ENCODE results near the gene MYO5B.

The MYO5B gene

DNA sequence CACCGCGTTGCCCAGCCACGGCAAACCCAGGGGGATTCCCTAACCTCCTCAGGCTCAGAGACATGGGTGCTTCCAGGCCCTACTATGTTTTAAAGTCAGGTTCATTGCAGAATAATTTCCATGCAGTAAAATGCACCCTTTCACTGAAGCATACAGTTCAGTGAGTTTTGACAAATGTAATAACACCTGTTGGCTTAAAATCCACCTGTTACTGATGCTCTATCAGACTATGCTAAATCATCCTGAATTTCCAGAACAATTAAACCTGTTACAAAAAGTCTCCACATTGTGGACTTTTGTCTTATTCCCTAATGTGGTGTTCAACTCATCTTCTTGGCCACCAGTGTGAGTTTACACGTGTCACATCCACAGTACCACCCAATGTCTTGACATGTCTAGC lies 234.6 kb downstream of the MYO5B start:
- DNase-seq: no peak

DNA sequence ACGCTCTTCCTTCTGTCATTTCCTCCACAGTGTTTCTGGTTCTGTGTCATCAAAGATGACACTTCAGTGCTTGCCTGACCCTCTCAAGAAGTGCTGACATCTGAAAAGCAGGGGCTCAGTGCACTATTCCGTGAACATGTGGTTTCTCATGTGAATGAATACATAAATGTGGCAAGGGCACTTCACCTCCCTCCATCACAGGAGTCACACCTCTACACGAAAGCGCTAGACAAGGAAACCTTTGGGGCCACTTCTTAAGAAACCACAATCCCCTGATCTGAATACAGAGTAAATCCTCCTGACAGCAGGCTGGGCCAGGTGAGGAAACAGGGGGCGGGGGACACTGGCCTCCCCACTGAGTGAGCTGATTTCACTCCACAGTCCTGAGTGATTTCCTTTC lies 235.8 kb downstream of the MYO5B start:
- no peak for DNase-seq

GRCh38 chr18:49955263-49955662 lies 239.7 kb downstream of the MYO5B start:
- no peak for DNase-seq

- DNase-seq: no peak
Observed at GRCh38 chr18:49953391-49953790, 241.6 kb downstream of the MYO5B start.

- DNase-seq: no peak
Observed at GRCh38 chr18:49949951-49950395, 245.0 kb downstream of the MYO5B start.

DNA sequence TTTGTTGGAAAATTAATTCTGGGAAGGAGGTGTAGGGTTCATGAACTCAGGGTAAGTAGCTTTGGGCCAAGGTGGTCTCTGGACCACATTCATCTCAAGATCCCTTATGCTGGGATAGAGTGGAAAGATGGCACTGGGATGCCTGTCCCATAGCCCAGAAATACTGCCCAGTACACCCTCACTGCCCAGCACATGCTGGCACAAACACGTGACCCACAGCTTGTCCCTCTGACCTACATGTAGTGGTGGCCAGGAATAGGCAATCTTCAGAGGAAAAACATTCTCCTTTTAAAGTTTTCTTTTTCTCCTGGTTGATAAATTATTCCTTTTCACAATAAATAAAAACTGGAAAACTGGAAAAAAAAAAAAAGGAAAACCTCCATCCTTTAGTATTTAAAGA lies 246.0 kb downstream of the MYO5B start:
- no peak for DNase-seq

DNA sequence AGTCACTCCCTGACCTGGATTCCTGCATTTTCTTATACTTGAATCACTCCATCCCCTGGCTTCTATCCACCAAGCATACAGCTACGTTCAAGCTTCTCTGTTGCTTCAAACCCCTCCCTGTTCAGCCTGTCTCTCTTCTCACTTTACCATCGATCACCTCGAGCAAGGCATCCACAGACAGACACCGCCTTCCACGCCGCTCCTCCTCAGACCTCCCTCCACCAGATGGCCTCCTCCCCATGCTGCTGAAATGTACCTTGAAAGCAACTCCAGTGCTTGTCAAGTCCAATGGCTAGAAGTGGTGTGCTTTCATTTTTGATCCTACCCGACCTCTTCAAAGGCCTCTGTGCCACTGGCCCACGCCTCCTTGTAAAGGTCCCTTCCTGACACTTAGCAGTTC lies 250.3 kb downstream of the MYO5B start:
- DNase-seq: no peak

GRCh38 chr18:49936821-49937220 lies 258.1 kb downstream of the MYO5B start:
- DNase-seq: no peak

DNA sequence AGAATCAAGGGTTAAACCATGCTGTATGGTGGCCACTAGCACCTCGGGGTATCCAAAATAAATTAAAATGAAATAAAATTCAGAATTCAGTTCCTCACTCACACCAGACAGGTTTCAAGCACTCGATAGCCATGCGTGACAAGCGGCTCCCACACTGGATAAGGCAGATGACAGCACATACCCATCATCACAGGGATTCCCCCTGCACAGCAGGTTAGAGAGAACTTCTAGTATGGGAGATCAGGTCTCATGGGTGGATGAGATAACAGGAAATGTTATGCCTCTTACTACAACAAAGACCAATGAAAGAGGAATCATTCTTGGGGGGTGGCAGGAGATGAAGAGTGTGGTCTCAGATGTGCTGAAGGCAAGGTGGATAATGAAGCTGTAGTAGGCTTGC lies 259.7 kb downstream of the MYO5B start:
- DNase-seq: no peak

- DNase-seq: no peak
Observed at GRCh38 chr18:49934457-49934856, 260.5 kb downstream of the MYO5B start.

DNA sequence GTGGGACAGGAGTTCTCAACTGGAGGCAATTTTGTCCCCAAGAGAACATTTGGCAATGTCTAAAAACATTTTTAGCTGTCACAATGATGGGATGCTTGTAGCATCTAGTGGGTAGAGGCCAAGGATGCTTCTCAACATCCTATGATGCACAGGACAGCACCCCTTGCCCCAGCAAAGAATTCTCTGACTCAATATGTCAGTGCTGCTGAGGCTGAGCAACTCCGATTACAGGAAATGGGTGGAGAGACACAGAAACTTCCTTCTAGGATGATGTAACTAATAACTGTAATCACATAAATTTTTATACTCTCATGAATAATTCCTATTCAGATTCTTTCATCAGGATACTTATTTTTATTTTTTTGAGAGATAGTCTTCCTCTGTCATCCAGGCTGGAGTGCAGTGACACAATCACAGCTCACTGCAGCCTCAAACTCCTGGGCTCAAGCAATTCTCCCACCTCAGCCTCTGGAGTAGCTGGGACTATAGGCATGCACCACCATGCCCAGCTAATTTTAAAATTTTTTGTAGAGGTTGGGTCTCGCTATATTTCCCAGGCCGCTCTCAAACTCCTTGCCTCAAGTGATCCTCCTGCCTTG lies 261.3 kb downstream of the MYO5B start:
- no peak for DNase-seq

- no peak for DNase-seq
Observed at GRCh38 chr18:49931760-49932159, 263.2 kb downstream of the MYO5B start.

DNA sequence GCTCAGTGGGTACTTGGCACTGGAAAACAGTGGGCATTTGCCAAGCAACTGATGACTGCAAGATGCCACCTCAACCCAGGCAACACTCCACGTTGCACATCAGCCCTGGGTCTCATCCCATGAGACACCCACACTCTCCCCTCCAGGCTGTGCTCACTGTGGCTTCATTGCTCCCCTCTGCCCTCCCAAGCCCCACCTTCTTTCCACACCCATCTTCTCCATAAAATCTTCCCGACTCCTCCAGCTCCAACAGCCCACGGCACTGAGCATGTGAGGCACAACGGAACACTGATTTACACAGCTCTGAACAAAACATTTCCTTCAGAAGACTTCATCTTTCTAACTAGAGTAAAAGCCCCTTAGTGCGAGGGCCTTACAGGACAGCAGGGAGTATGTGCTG lies 263.8 kb downstream of the MYO5B start:
- no peak for DNase-seq

DNA sequence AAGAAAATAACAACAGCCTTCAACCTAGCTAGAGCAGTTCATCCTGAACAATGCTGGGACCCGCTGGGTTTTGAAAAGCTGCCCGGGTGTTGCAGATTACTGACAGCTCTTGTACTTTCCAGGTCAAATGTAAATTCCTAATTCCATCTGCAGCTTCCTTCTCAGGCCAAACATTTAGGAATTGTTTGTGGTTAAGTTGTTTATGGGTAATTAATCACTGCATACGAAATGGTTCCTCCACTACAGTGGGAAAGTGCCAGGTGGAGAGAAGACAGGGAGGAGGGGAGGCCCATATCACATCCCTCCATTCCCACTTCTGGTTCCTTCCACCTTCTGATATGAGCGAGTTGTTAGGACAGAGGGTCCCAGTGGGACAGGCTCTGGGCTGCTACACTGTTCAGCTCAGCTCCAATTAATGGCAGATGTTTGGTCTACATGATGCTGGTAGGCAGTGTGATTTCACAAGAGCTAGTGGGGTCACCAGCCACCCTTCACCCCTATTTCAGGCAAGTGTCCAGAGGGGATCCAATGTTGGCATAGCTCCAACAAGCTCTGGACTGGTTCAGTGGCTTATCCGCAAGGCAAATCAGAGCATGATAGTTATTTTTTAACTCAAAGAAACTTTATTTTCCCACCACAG lies 268.7 kb downstream of the MYO5B start:
- DNase-seq: no peak

DNA sequence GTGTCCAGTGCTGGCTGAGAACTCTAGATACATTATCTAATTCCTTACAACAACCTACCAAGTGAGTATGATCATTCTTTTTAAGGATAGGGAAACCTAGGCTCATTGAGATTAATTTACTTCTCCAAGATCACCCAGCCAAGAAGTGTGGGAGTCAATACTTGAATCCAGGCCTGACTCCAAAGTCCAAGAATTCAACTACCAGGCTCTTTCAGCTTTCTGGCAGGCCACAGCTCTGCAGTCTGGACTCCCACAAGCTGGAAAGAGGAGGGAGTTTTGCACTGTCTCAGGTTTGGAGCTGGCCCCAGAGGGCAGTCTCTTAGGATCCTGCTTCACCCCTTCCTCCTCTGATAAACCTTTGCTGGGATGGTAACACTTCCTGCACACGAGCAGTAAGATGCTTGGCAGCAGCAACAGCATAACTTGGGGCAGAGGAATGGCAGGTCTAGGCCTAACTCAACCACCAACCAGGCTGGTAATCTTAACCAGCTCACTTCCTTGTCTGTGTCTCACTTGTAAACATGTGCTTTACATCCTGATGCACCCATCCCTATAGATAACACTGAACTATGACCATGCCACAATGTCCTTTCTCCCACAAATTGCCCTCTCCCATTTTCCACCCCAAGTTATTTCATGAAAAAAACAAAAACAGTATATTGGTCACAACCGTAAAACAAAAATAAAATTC lies 270.5 kb downstream of the MYO5B start:
- DNase-seq: no peak

GRCh38 chr18:49922228-49922627 lies 272.7 kb downstream of the MYO5B start:
- no peak for DNase-seq

- DNase-seq: no peak
Observed at GRCh38 chr18:49921318-49921985, 273.5 kb downstream of the MYO5B start.

GRCh38 chr18:49920731-49921130 lies 274.2 kb downstream of the MYO5B start:
- DNase-seq: no peak

DNA sequence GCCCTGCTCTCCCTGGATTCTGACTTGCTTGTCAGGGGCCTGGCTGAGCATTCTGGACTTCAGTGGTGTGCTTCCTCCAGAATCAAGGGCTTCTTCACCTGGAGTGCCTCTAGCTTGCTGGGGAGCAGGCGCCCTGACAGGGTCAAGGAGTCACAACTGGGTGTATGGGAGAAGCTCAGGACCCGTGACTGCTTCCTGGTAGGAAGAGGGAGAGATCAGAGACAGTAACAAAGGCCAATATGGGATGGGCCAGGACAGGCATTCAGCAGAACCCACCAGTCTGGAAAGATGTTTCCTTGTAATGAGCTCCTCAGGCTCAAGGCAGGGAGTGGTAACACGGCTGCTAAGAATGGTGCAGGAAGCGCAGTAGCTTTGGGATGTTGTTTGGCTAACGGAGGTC lies 277.2 kb downstream of the MYO5B start:
- no peak for DNase-seq

- no peak for DNase-seq
Observed at GRCh38 chr18:49915352-49915751, 279.6 kb downstream of the MYO5B start.

DNA sequence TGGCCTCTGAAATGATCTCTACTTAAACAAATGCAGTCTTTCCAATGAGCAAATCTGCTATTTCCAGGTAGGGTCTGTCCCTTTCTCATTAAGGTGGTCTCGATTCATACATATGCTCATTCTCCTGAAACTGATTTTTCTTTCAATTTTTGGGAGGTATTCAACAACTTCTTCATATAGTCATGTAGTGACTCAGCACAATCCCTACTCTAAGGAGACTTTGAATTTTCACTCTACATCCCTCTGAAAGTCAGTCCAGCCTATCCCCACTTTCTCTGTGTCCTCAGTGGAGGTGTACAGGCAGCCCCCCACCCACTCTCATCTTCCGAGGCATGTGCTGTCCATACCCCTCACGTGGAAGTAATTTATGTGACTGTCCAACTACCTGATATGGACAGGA lies 281.7 kb downstream of the MYO5B start:
- DNase-seq: no peak

GRCh38 chr18:49911427-49911826 lies 283.5 kb downstream of the MYO5B start:
- DNase-seq: no peak

- DNase-seq: no peak
Observed at GRCh38 chr18:49910986-49911385, 284.0 kb downstream of the MYO5B start.

DNA sequence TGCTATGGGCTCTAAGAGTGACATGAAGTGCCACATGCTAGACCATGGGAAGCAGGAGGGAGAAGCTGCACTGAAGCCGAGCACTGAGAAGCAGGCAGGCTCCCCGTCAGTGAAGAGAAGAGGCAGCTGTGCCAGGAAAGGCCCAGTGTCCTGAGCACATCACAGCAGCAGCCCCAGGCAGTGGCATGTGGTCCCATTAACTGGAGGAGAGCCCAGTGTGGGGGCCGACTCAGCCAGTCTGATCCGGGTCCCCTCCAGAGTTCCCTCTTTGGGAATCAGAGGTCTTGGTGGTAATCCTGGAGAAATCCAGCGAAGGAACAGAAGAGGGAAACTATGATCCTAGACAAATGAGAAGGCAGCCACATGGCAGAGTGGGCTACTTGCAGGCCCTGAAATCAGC lies 284.9 kb downstream of the MYO5B start:
- DNase-seq: no peak
